OCI-LY1 (cell line): ENCODE measurements around the gene BRIP1.

Experiments
- H2AFZ ChIP-seq: fragments of 200-600 bp; sonication (generic), shearing (Covaris generic); 2 replicates; pipeline ENCODE4 v1.6.0; 2014; ENCODE audit warnings: antibody characterized with exemption, mild to moderate bottlenecking, low read length
- H3F3A ChIP-seq: fragments of 200-600 bp; sonication (generic), shearing (Covaris generic); 2 replicates; pipeline ENCODE4 v1.6.0; 2014; ENCODE audit warnings: mild to moderate bottlenecking, antibody characterized with exemption, low read length, moderate library complexity; ENCODE audit not compliant: insufficient read depth
- H3K27ac ChIP-seq: fragments of 200-600 bp; sonication (generic); 2 replicates; pipeline ENCODE4 v1.5.1; 2014; ENCODE audit warnings: low read length, mixed run types, mild to moderate bottlenecking, low read depth; ENCODE audit not compliant: poor library complexity, severe bottlenecking
- H3K27me3 ChIP-seq: fragments of 200-600 bp; sonication (generic); 2 replicates; pipeline ENCODE4 v1.6.0; 2014; ENCODE audit warnings: antibody characterized with exemption, mild to moderate bottlenecking, low read length, moderate library complexity; ENCODE audit not compliant: insufficient read depth
- H3K36me3 ChIP-seq: fragments of 200-600 bp; sonication (generic); 2 replicates; pipeline ENCODE4 v1.6.1; 2014; ENCODE audit warnings: mild to moderate bottlenecking, antibody characterized with exemption, low read length, moderate library complexity, mixed read lengths; ENCODE audit not compliant: insufficient read depth
- H3K4me1 ChIP-seq: fragments of 200-600 bp; sonication (generic); 2 replicates; pipeline ENCODE4 v1.5.1; 2014; ENCODE audit warnings: mild to moderate bottlenecking, low read length, moderate library complexity; ENCODE audit not compliant: insufficient read depth, severe bottlenecking
- H3K4me2 ChIP-seq: fragments of 200-600 bp; sonication (generic), shearing (Covaris generic); 2 replicates; pipeline ENCODE4 v1.6.1; 2014; ENCODE audit warnings: low read length
- H3K4me3 ChIP-seq: fragments of 200-600 bp; sonication (generic); 2 replicates; pipeline ENCODE4 v1.5.1; 2014; ENCODE audit warnings: low read length, low read depth, mild to moderate bottlenecking, mixed read lengths; ENCODE audit not compliant: poor library complexity, severe bottlenecking
- H3K79me2 ChIP-seq: fragments of 200-600 bp; shearing (Covaris generic); 2 replicates; pipeline ENCODE4 v1.6.1; 2016; ENCODE audit warnings: mixed run types, low read length, mixed read lengths; ENCODE audit not compliant: insufficient read depth
- H3K9ac ChIP-seq: fragments of 200-600 bp; sonication (generic), shearing (Covaris generic); 2 replicates; pipeline ENCODE4 v1.6.1; 2014; ENCODE audit warnings: mild to moderate bottlenecking, low read length, mixed read lengths
- H3K9me2 ChIP-seq: fragments of 200-600 bp; sonication (generic), shearing (Covaris generic); 2 replicates; pipeline ENCODE4 v1.6.1; 2014; ENCODE audit warnings: low read depth, mild to moderate bottlenecking, low read length, mixed read lengths
- H3K9me3 ChIP-seq: fragments of 200-600 bp; shearing (Covaris generic); 2 replicates; pipeline ENCODE4 v1.6.1; 2014; ENCODE audit warnings: low read length, mixed read lengths
- H4K20me1 ChIP-seq: fragments of 200-600 bp; sonication (generic), shearing (Covaris generic); 2 replicates; pipeline ENCODE4 v1.6.0; 2016; ENCODE audit warnings: mild to moderate bottlenecking, low read length; ENCODE audit not compliant: insufficient read depth
- CTCF ChIP-seq: fragments of 200-600 bp; sonication (generic), shearing (Covaris generic); IDR thresholded peaks from 2 replicates; pipeline ENCODE4 v1.5.1; 2017; ENCODE audit warnings: mild to moderate bottlenecking, antibody characterized with exemption, low read length, moderate library complexity, mixed read lengths
- EZH2 ChIP-seq: fragments of 200-600 bp; sonication (generic), shearing (Covaris generic); IDR thresholded peaks from 2 replicates; pipeline ENCODE4 v1.8.0; 2017; ENCODE audit warnings: borderline replicate concordance, mixed run types, mild to moderate bottlenecking, antibody characterized with exemption, low read length, moderate library complexity, mixed read lengths

The BRIP1 gene

GRCh38 chr17:61644800-61645774 is 218.2 kb downstream of the BRIP1 start:
- Histone ChIP-seq H3K4me3 (no peak overlapping the region), H3F3A (no peaks in the 10 kb centered on the region), H3K9me3 (no peaks in the 10 kb centered on the region), H3K27ac (no peak overlapping the region), H4K20me1 (no peaks in the 10 kb centered on the region), H3K9ac (no peak overlapping the region), H3K27me3 (0 out of 2 replicates have a peak, but pooled peaks cover 3% of the 10 kb centered on the region), H3K9me2 (no peaks in the 10 kb centered on the region), H3K79me2 (no peaks in the 10 kb centered on the region), H3K4me1 (no peaks in the 10 kb centered on the region), H2AFZ (no peak overlapping the region), H3K4me2 (no peak overlapping the region), H3K36me3 (no peaks in the 10 kb centered on the region)
- TF ChIP-seq CTCF (no peak), EZH2 (no peak)

GRCh38 chr17:61642768-61643167 is 220.6 kb downstream of the BRIP1 start:
- no peak overlapping the region for H2AFZ ChIP-seq
- no peak overlapping the region for H3K9ac ChIP-seq
- no peaks in the 10 kb centered on the region for H3K4me1 ChIP-seq
- no peaks in the 10 kb centered on the region for H4K20me1 ChIP-seq
- no peaks in the 10 kb centered on the region for H3K9me2 ChIP-seq
- 0 out of 2 replicates have a peak, but pooled peaks cover 3% of the 10 kb centered on the region for H3K27me3 ChIP-seq
- H3K4me2 ChIP-seq, result no peak overlapping the region
- no peaks in the 10 kb centered on the region for H3K36me3 ChIP-seq
- no peaks in the 10 kb centered on the region for H3F3A ChIP-seq
- H3K9me3 ChIP-seq, result no peaks in the 10 kb centered on the region
- no peaks in the 10 kb centered on the region for H3K79me2 ChIP-seq
- TF ChIP-seq CTCF, result no peak
- no peak overlapping the region for H3K27ac ChIP-seq
- H3K4me3 ChIP-seq, result no peak overlapping the region

GRCh38 chr17:61641715-61642114 is 221.6 kb downstream of the BRIP1 start:
- Histone ChIP-seq H3F3A (no peaks in the 10 kb centered on the region), H3K9ac (no peak overlapping the region), H3K27ac (no peak overlapping the region), H3K36me3 (no peaks in the 10 kb centered on the region), H3K4me3 (no peak overlapping the region), H3K4me2 (no peak overlapping the region), H2AFZ (no peak overlapping the region), H3K4me1 (no peaks in the 10 kb centered on the region), H4K20me1 (no peaks in the 10 kb centered on the region), H3K9me3 (no peaks in the 10 kb centered on the region), H3K79me2 (no peaks in the 10 kb centered on the region), H3K27me3 (0 out of 2 replicates have a peak, but pooled peaks cover 3% of the 10 kb centered on the region), H3K9me2 (no peaks in the 10 kb centered on the region)
- no peak for TF ChIP-seq EZH2
- TF ChIP-seq CTCF, result no peak
